ENCODE results near the gene FUS. TPM values are rescaled to one million over a fixed set of nuclear protein-coding genes. Genes with fewer than 3 reads are reported as not detected.
A peak's percentile ranks its signal among the peaks of the same experiment; 100 is the strongest.
"Not testable (repeated sequence)": the region's sequence is repeated elsewhere in the genome, so short reads cannot be mapped to it uniquely, and the experiment has no call there.

Gene FUS
- total and polyA plus RNA-seq, 12 donors = 12.7 to 536 (median 148) TPM

GRCh38 chr16:31149894-31150890 lies 29.7 kb upstream of the FUS start, which contains the start of gene PRSS36:
TSS of gene PRSS36 (minus strand) at chr16:31150066. CDS start at chr16:31150035, 31 bp downstream.
- no peaks in the 10 kb centered on the region for H3K4me1 ChIP-seq (replicated peaks in 1 of 2)
- 70 to 80% (median 74%) methylated on average over 6 to 11 of the region's 11 CpGs for WGBS, 4 donors
- no peaks in the 10 kb centered on the region for H3K36me3 ChIP-seq (replicated peaks in 1 of 2)
- intact Hi-C loops (cut with DNase I) = loop anchor here (10.0 kb wide), 2 partner anchors 65 to 165 kb away; partner anchors contain the start of genes HSD3B7 (in 1 of the 2) and PRSS53 (in 1 of the 2)
- H3K9me3 ChIP-seq (replicated peaks in 1 of 3) = no peaks in the 10 kb centered on the region
- DNase-seq = no peak
- TF ChIP-seq POLR2A (IDR thresholded peaks at IDR 0.05) (no peak), CTCF (IDR thresholded peaks at IDR 0.05) (no peak)
- H3K27me3 ChIP-seq = peaks cover 11% of the 10 kb centered on the region
- H3K4me3 ChIP-seq = no peak within 1 kb of the TSS
- peak within 1 kb of the TSS in 2 of 5 donors; percentile 34 to 52 for H3K27ac ChIP-seq

- intact Hi-C loops (cut with DNase I); H3K36me3 ChIP-seq (replicated peaks in 1 of 2); H3K27ac ChIP-seq; H3K9me3 ChIP-seq (replicated peaks in 1 of 3); H3K4me1 ChIP-seq (replicated peaks in 1 of 2); DNase-seq; H3K4me3 ChIP-seq: not testable (repeated sequence)
- H3K27me3 ChIP-seq = peaks cover 11% of the 10 kb centered on the region
- WGBS, 4 donors = 69 to 78% (median 74%) methylated on average over 6 of the region's 6 CpGs
These were observed 29.0 kb upstream of the FUS start for GRCh38 chr16:31150976-31151375.

GRCh38 chr16:31157136-31157535 lies 22.8 kb upstream of the FUS start:
- Histone ChIP-seq H3K9me3 (replicated peaks in 1 of 3) (no peaks in the 10 kb centered on the region), H3K4me1 (replicated peaks in 1 of 2) (no peaks in the 10 kb centered on the region), H3K4me3 (no peak overlapping the region), H3K36me3 (replicated peaks in 1 of 2) (no peaks in the 10 kb centered on the region), H3K27ac (no peak overlapping the region), H3K27me3 (no peaks in the 10 kb centered on the region)
- DNase-seq = peak in 1 of 7 donors; percentile 36
- TF ChIP-seq POLR2A (IDR thresholded peaks at IDR 0.05) = no peak
- TF ChIP-seq CTCF (IDR thresholded peaks at IDR 0.05) = no peak
- intact Hi-C loops (cut with DNase I) = no loop called here
- 42 to 70% (median 50%) methylated on average over 6 to 8 of the region's 8 CpGs for WGBS, 4 donors

GRCh38 chr16:31167315-31167714 lies 12.6 kb upstream of the FUS start:
- TF ChIP-seq CTCF (IDR thresholded peaks at IDR 0.05) = no peak
- TF ChIP-seq POLR2A (IDR thresholded peaks at IDR 0.05) = no peak
- no peaks in the 10 kb centered on the region for H3K9me3 ChIP-seq (replicated peaks in 1 of 3)
- 73 to 79% (median 76%) methylated on average over 8 of the region's 8 CpGs for WGBS, 4 donors
- DNase-seq = no peak
- no peaks in the 10 kb centered on the region for H3K27me3 ChIP-seq
- no peaks in the 10 kb centered on the region for H3K36me3 ChIP-seq (replicated peaks in 1 of 2)
- no peak overlapping the region for H3K27ac ChIP-seq
- intact Hi-C loops (cut with DNase I) = no loop called here
- H3K4me3 ChIP-seq = no peak overlapping the region
- no peaks in the 10 kb centered on the region for H3K4me1 ChIP-seq (replicated peaks in 1 of 2)

Data from adrenal gland (tissue), 12 donors.